IMR-90 (cell line): ENCODE results near the gene ADTRP. TPM values are rescaled to one million over a fixed set of nuclear protein-coding genes. Genes with fewer than 3 reads are reported as not detected.

Experiments
- ATAC-seq: fragments of 200-7000 bp; cut with Tn5 transposase; 2 replicates; pipeline ENCODE4 v1.9.1; 2020; ENCODE audit warnings: low read depth, mild to moderate bottlenecking, moderate library complexity
- BruUV-seq: library from RNA; stranded (reverse); fragments of 400-500 nt; replicated peaks from 2 replicates; lab custom pipeline; 2021; lab: Mats Ljungman, UMichigan
- CTCF ChIA-PET: fragments of 300-600 bp; formaldehyde crosslinking; extraction: SDS; loops from one replicate; lab custom pipeline; 2021; ENCODE audit warnings: antibody characterized with exemption; lab: Yijun Ruan, JAX
- POLR2A ChIA-PET: fragments of 300-600 bp; sonication (Branson Sonifier 250); formaldehyde crosslinking; loops from one replicate; lab custom pipeline; 2022; ENCODE audit warnings: antibody characterized with exemption; ENCODE audit not compliant: unreplicated experiment; lab: Charles Lee
- DNase-seq: peaks from one replicate; pipeline ENCODE4 v3.0.0; 2013
- H2AFZ ChIP-seq: replicated peaks from 2 replicates; pipeline ENCODE3; 2013; ENCODE audit warnings: low read length, mild to moderate bottlenecking; ENCODE audit not compliant: poor library complexity
- H2AK5ac ChIP-seq: 2 replicates; pipeline ENCODE4 v1.6.1; 2013; ENCODE audit warnings: low read depth, low read length, inconsistent platforms
- H2AK9ac ChIP-seq: replicated peaks from 2 replicates; pipeline ENCODE3; 2013; ENCODE audit warnings: mild to moderate bottlenecking, low read depth, low read length, moderate library complexity; ENCODE audit not compliant: poor library complexity
- H2BK120ac ChIP-seq: 2 replicates; pipeline ENCODE4 v1.6.1; 2013; ENCODE audit warnings: low read depth, low read length, inconsistent platforms
- H2BK15ac ChIP-seq: 3 replicates; pipeline ENCODE4 v1.6.1; 2013; ENCODE audit warnings: low read depth, low read length, inconsistent platforms
- H2BK20ac ChIP-seq: 2 replicates; pipeline ENCODE4 v1.6.1; 2013; ENCODE audit warnings: low read depth, mild to moderate bottlenecking, inconsistent platforms, low read length, moderate library complexity
- H2BK5ac ChIP-seq: 2 replicates; pipeline ENCODE4 v1.6.1; 2013; ENCODE audit warnings: mild to moderate bottlenecking, low read depth, low read length, inconsistent platforms; ENCODE audit not compliant: poor library complexity, severe bottlenecking
- H3K14ac ChIP-seq: replicated peaks from 2 replicates; pipeline ENCODE4 v1.6.1; 2013; ENCODE audit warnings: low read depth, low read length, inconsistent platforms
- H3K18ac ChIP-seq: 2 replicates; pipeline ENCODE4 v1.6.1; 2013; ENCODE audit warnings: low read depth, low read length, control low read depth
- H3K23ac ChIP-seq: 2 replicates; pipeline ENCODE4 v1.6.1; 2013; ENCODE audit warnings: low read depth, low read length, inconsistent platforms
- H3K27ac ChIP-seq: 2 replicates; pipeline ENCODE4 v1.5.1; 2013; ENCODE audit warnings: mild to moderate bottlenecking, control low read depth, low read length; ENCODE audit not compliant: insufficient read depth
- H3K27me3 ChIP-seq: 2 replicates; pipeline ENCODE4 v1.6.1; 2013; ENCODE audit warnings: low read length; ENCODE audit not compliant: control insufficient read depth, insufficient read depth
- H3K36me3 ChIP-seq: 2 replicates; pipeline ENCODE4 v1.6.1; 2013; ENCODE audit warnings: low read length, mixed read lengths; ENCODE audit not compliant: control insufficient read depth, insufficient read depth
- H3K4ac ChIP-seq: 2 replicates; pipeline ENCODE4 v1.6.1; 2013; ENCODE audit warnings: low read depth, low read length, inconsistent platforms
- H3K4me1 ChIP-seq: 2 replicates; pipeline ENCODE4 v1.6.1; 2013; ENCODE audit warnings: low read length, mixed read lengths; ENCODE audit not compliant: control insufficient read depth, insufficient read depth
- H3K4me2 ChIP-seq: 2 replicates; pipeline ENCODE4 v1.6.1; 2013; ENCODE audit warnings: low read depth, mild to moderate bottlenecking, control low read depth, low read length, moderate library complexity
- H3K4me3 ChIP-seq: 2 replicates; pipeline ENCODE4 v1.5.1; 2013; ENCODE audit warnings: low read depth, mild to moderate bottlenecking, control low read depth, low read length, moderate library complexity; ENCODE audit not compliant: insufficient read depth
- H3K56ac ChIP-seq: 2 replicates; pipeline ENCODE4 v1.6.1; 2013; ENCODE audit warnings: low read length, inconsistent platforms; ENCODE audit not compliant: insufficient read depth; ENCODE audit errors: extremely low read depth
- H3K79me1 ChIP-seq, 2 experiments: 2 replicates each; pipeline ENCODE4 v1.6.1; 2013; ENCODE audit warnings: low read length in 2 of 2, inconsistent platforms in 1 of 2, low read depth in 1 of 2
- H3K9ac ChIP-seq: 2 replicates; pipeline ENCODE4 v1.6.1; 2013; ENCODE audit warnings: low read depth, low read length, control low read depth
- H3K9me1 ChIP-seq: 2 replicates; pipeline ENCODE4 v1.6.1; 2013; ENCODE audit warnings: low read length, inconsistent platforms; ENCODE audit not compliant: insufficient read depth
- H3K9me3 ChIP-seq: 2 replicates; pipeline ENCODE4 v1.6.1; 2013; ENCODE audit warnings: low read length; ENCODE audit not compliant: control insufficient read depth, insufficient read depth
- H4K20me1 ChIP-seq: 2 replicates; pipeline ENCODE4 v1.6.1; 2013; ENCODE audit warnings: low read length, inconsistent platforms; ENCODE audit not compliant: insufficient read depth
- H4K5ac ChIP-seq: 2 replicates; pipeline ENCODE4 v1.6.1; 2013; ENCODE audit warnings: mild to moderate bottlenecking, low read depth, low read length, control low read depth
- H4K8ac ChIP-seq, 2 experiments: 2 replicates each; pipeline ENCODE4 v1.6.1; 2013; ENCODE audit warnings: low read depth in 2 of 2, low read length in 2 of 2, control low read depth in 1 of 2, inconsistent platforms in 1 of 2
- H4K91ac ChIP-seq: 2 replicates; pipeline ENCODE4 v1.6.1; 2013; ENCODE audit warnings: low read depth, low read length, inconsistent platforms; ENCODE audit not compliant: insufficient read depth
- SMC3 ChIP-seq: fragments of 150-350 bp; IDR thresholded peaks from 2 replicates; pipeline ENCODE4 v1.6.1; 2016; ENCODE audit warnings: low read depth, mild to moderate bottlenecking, antibody characterized with exemption, low read length, moderate library complexity
- WGBS, 2 experiments: methylation state at CpG; one replicate each; pipeline versions ENCODE4 v1.1.5 to v1.1.7; 2013; ENCODE audit warnings: missing lambda C conversion rate in 2 of 2; ENCODE audit not compliant: insufficient read length in 1 of 2; ENCODE audit errors: extremely low coverage in 2 of 2; 5-methylcytosine and 5-hydroxymethylcytosine counted together
- dilution Hi-C: fragments of 300-500 bp; cut with HindIII; formaldehyde crosslinking; loops from one replicate; pipeline ENCODE4 v1.14.3; 2018; ENCODE audit warnings: low sequenced_read_pairs; ENCODE audit not compliant: unreplicated experiment
- in situ Hi-C: fragments of 300-500 bp; cut with MboI; formaldehyde crosslinking; loops from 3 replicates; pipeline ENCODE4 v1.14.3; 2019; ENCODE audit warnings: low sequenced_read_pairs, inconsistent platforms, mixed read lengths
- intact Hi-C: fragments of 100-400 bp; cut with micrococcal nuclease; formaldehyde crosslinking; loops from 2 replicates; pipeline ENCODE4 v1.10.0; 2022
- polyA plus RNA-seq, 3 experiments: library from polyadenylated mRNA; depleted of rRNA; stranded (reverse); fragments of >200 nt; gene quantifications; 2 replicates each; pipeline ENCODE4 v1.2.3, GENCODE V29; 2012; ENCODE audit warnings: low replicate concordance in 1 of 3
- total RNA-seq: library from RNA; depleted of rRNA; stranded (reverse); fragments of >200 nt; gene quantifications from 2 replicates; pipeline ENCODE4 v1.2.3, GENCODE V29; 2012
- TF ChIP-seq, protein P1 (sequence below): fragments of 150-350 bp; IDR thresholded peaks from 2 replicates; pipeline ENCODE4 v1.6.1; 2016; ENCODE audit warnings: low read depth, mild to moderate bottlenecking, low read length, moderate library complexity, borderline replicate concordance

Gene ADTRP
- total and polyA plus RNA-seq, 2 of the 4 experiments (the other 2 are of a cell fraction) = 0.50 to 0.72 TPM

DNA sequence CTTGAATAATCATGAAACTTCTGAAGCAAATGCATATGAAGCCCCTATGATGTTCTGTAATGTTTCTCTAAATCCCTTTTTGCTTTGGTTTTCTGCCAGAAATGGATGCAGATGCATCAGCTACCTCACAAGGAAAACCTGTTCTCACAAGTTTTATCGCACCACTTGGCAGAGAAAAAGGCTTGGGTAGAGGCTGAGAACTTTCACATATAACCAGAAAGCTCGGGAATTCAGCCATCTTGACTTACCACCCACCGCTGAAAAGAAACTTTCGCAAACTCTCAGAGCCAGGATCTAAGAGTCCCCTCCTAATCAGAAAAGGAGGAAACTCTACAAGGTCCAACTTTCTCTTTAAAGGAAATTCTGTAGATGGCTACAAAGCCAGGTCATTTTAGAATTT is 36.2 kb upstream of the ADTRP start:
- Histone ChIP-seq H3K4me3 (no peak overlapping the region), H3K27me3 (no peaks in the 10 kb centered on the region), H3K9me1 (peaks cover 3% of the 10 kb centered on the region), H3K79me1 (no peaks in the 10 kb centered on the region), H3K9ac (no peak overlapping the region), H2BK120ac (peak overlapping the region; percentile 70), H4K8ac (peak overlapping the region in 1 of 2 experiments; percentile 43; a peak in 1 of 4 replicates), H2AFZ (no peak overlapping the region), H3K9me3 (no peaks in the 10 kb centered on the region), H3K18ac (peak overlapping the region; percentile 51; the same call in 1 of the 2 replicates), H4K91ac (peak overlapping the region; percentile 26; the same call in 1 of the 2 replicates), H3K4me1 (peaks cover 13% of the 10 kb centered on the region), H4K5ac (peak overlapping the region; percentile 56; the same call in 1 of the 2 replicates), H2BK15ac (peak overlapping the region; percentile 71; the same call in 1 of the 3 replicates), H3K56ac (no peak overlapping the region), H3K14ac (peak overlapping the region; percentile 56), H2BK5ac (peak overlapping the region; percentile 63), H3K23ac (peak overlapping the region; percentile 14; the same call in 1 of the 2 replicates), H2AK9ac (no peak overlapping the region), H3K36me3 (no peaks in the 10 kb centered on the region), H2AK5ac (peak overlapping the region; percentile 29; the same call in 1 of the 2 replicates), H3K4ac (peak overlapping the region; percentile 78), H3K4me2 (no peak overlapping the region; the same call in 1 of the 2 replicates), H3K27ac (peak overlapping the region; percentile 50), H4K20me1 (no peaks in the 10 kb centered on the region), H2BK20ac (peak overlapping the region; percentile 79)
- BruUV-seq = no TSS peak
- no CpG with 5 or more reads among the region's 4 CpGs for whole genome bisulfite sequencing, 2 experiments
- TF ChIP-seq, protein P1, sequence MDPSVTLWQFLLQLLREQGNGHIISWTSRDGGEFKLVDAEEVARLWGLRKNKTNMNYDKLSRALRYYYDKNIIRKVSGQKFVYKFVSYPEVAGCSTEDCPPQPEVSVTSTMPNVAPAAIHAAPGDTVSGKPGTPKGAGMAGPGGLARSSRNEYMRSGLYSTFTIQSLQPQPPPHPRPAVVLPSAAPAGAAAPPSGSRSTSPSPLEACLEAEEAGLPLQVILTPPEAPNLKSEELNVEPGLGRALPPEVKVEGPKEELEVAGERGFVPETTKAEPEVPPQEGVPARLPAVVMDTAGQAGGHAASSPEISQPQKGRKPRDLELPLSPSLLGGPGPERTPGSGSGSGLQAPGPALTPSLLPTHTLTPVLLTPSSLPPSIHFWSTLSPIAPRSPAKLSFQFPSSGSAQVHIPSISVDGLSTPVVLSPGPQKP = no peak
- TF ChIP-seq SMC3 = no peak
- dilution Hi-C loops (no loop called here), in situ Hi-C loops (no loop called here), intact Hi-C loops (loop anchor here (5.0 kb wide), 1 partner anchor 48 kb away; no protein-coding TSS in a partner anchor)
- CTCF ChIA-PET = interaction anchor here (1.2 kb wide), 2 partner anchors 10 to 20 kb away, joined by 3 to 4 read pairs; no protein-coding TSS in a partner anchor
- POLR2A ChIA-PET = no interaction called here
- DNase-seq (no peak), ATAC-seq (no peak)
